HTERT RPE-1 (cell line): ENCODE data around the gene ASH1L.
"Not testable (repeated sequence)": the region's sequence is repeated elsewhere in the genome, so short reads cannot be mapped to it uniquely, and the experiment has no call there.

Experiments
- in situ Hi-C: fragments of 300-500 bp; cut with MboI; formaldehyde crosslinking; loops from 4 replicates; pipeline ENCODE4 v1.14.3; 2020; ENCODE audit warnings: low sequenced_read_pairs

The ASH1L gene

DNA sequence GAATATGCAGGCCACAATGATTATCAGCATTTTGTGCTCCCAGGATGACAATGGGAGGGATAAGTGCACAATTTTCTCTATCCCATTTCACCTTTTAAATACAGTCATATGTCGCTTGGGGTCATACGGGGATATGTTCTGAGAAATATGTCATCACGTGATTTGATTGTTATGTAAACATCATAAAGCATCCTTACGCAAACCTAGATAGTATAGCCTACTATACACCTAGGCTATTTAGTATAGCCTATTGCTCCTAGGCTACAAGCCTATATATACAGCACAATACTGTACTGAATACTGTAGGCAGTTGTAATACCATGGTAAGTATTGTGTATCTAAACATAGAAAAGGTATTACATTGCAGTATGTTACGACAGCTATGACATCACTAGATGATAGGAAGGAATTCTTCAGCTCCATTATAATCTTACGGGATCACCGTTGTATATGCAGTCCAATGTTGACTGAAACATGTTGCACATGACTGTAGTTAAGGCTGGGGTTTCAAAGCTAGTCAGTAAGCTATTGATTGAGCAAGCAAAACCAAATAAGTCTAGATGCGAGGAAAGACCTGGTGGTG, 223.0 kb downstream of the ASH1L start:
- in situ Hi-C loops: no loop called here

DNA sequence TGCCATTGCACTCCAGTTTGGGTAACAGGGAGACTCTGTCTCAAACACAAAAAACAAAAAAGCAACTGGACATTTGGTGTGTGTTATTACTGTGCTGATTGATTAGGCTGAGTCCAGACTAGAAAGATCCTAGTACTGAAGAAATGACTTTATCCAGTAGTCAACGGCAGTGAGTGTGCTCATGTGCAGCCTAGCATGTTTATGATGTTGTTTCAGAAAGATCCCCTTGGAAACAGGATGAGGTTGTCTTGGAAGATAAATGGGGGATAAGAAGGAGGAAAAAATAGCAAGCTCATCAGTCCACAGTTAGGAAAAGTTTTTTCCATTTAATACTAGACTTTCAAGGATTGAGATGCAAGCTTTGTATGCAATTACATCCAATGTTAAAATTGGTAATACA, 227.6 kb downstream of the ASH1L start:
- in situ Hi-C loops: no loop called here

- in situ Hi-C loops: no loop called here
These were observed 232.5 kb downstream of the ASH1L start for GRCh38 chr1:155329980-155330598.

GRCh38 chr1:155328856-155329255, 233.7 kb downstream of the ASH1L start:
- in situ Hi-C loops: not testable (repeated sequence)

DNA sequence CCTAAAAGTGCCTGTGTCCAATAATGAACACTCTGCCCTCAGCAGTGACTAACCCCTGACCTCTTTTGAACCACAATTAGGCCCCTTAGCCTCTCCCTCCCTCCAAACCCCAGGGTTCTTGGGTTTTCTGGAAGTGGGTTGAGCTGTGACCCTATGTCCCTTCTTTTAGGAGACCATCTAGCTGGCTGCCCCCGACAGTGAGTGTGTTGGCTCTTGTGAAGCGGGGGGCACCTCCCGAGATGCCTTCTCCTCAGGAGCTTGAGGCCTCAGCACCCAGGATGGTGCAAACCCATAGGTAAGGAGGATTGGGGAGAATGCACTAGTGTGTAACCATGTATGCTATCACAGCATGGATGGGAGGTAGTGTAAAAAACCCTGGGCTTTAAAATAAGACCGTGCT, 234.6 kb downstream of the ASH1L start:
- in situ Hi-C loops: no loop called here

DNA sequence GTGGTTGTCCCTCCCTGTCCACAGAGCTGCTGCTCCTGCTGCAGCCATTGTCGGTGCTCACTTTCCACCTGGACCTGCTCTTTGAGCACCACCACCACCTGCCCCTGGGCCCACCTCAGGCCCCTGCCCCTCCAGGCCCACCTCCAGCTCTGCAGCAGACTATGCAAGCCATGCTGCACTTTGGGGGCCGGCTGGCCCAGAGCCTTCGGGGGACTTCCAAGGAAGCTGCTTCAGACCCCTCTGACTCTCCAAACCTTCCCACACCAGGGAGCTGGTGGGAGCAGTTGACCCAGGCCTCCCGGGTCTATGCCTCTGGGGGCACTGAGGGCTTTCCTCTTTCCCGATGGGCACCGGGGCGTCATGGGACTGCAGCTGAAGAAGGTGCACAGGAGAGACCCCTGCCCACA, 236.0 kb downstream of the ASH1L start:
- in situ Hi-C loops: no loop called here

- in situ Hi-C loops: no loop called here
These were observed 236.5 kb downstream of the ASH1L start for GRCh38 chr1:155326020-155326526.

DNA sequence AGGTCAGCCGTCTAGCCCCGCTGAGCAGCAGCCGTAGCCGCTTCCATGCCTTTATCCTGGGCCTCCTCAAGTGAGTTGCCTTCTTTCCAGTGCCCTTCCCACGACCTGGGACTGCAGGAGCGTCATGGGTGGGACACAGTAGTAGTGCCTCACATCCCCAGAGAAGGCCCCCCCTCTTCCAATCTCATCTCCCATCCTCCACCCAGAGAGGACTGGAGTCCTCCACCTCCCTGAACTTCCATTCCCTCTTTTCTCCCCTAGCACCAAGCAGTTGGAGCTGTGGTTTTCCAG, 237.1 kb downstream of the ASH1L start:
- in situ Hi-C loops: no loop called here

DNA sequence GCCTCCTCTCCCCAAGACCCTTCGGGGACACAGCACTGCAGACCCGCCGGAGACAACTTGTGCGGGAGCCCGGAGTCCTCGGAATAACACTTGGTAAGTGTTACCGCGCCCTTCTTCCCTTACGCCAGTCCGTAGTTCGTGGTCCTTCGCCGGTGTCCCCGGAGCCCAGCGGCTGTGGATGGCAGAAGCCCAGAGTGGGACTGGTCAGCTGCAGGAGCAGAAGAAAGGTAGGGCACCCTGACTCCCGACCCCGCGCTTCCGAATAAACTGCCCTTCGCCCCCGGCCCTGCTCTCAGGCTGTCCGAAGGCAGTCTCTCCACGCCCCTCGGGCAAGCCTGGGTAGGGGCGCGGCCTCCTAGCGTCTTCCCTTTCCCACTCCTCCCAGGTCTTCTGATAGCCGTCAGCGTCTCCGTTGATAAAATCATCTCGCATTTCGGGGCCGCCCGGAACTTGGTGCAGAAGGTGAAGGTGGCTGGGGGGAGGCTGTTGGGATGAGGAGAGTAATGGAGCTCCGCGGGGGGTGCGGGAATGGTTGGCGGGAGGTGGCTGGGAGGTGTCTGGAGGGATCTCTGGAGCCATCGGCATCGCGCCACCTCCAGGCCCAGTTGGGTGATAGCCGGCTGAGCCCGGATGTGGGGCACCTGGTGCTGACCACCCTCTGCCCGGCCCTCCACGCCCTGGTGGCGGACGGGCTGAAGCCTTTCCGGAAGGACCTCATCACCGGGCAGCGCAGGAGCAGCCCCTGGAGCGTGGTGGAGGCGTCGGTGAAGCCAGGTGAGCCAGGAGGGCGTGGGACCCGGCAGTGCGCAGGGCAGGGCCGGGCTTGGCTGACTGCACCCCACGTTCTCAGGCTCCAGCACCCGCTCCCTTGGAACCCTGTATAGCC, 237.6 kb downstream of the ASH1L start:
- in situ Hi-C loops: no loop called here

DNA sequence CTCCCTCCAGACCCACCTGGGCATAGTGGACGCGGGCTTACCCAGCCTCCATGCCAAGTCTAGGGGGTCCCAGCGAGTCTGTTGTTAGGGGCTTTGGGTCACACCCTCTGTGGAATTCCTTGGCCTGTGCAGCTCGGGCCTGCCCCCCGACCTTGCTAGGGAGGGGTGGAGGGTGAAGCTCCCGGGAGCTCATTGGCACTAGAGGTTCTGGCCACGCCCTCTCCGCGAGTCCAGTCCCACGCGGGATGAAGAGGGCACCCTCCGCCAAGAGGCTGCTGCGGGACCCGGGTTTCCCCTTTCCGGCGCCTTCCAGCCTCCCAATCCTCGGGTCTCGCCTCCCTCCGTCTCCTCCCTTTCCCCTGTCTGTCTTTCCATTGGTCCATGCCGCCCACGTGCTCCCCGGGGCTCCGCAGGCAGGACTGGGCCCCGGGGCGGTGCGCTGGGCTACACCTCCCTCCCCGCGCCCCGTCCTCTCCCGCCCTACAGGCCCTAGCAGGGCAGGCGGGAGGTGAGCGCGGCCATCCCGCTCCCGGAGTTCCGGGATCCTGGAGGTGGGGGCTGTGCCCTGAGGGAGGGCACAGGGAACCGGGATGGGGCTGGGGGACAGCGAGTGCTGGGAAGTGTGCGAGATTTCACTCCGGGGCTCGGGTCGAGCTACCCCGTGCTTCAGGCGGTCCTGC, 238.4 kb downstream of the ASH1L start:
- in situ Hi-C loops: no loop called here

DNA sequence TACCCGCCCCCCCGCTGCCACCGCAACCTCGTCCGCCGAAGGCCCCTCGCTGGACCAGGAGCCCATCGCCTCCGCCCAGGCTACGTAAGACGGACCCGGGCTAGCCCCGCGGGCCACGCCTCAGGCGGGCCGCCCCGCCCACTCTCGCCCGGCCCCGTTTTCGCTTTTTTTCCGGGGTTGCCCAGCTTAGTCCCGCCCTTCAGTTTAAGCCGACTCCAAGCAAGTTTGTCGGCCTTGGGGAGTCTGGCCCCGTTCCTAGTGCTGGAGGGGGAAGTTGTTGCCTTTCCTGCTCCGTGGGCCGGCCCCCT, 238.9 kb downstream of the ASH1L start:
- in situ Hi-C loops: no loop called here

GRCh38 chr1:155322953-155323728, 239.5 kb downstream of the ASH1L start:
- in situ Hi-C loops: no loop called here

- in situ Hi-C loops: no loop called here
These were observed 240.0 kb downstream of the ASH1L start for GRCh38 chr1:155322571-155322952.

GRCh38 chr1:155321639-155322503, 240.7 kb downstream of the ASH1L start:
- in situ Hi-C loops: no loop called here

GRCh38 chr1:155320661-155321617, 241.7 kb downstream of the ASH1L start, which contains the start of gene RUSC1:
Gene RUSC1, plus strand, starts transcription at chr1:155320894. Its CDS starts 880 bp downstream, at chr1:155321774.
- in situ Hi-C loops: no loop called here

- in situ Hi-C loops: no loop called here
These were observed 242.4 kb downstream of the ASH1L start for GRCh38 chr1:155320252-155320651.

GRCh38 chr1:155319536-155319935, 243.1 kb downstream of the ASH1L start:
- in situ Hi-C loops: no loop called here

- in situ Hi-C loops: no loop called here
These were observed 244.5 kb downstream of the ASH1L start for GRCh38 chr1:155318082-155318481.

DNA sequence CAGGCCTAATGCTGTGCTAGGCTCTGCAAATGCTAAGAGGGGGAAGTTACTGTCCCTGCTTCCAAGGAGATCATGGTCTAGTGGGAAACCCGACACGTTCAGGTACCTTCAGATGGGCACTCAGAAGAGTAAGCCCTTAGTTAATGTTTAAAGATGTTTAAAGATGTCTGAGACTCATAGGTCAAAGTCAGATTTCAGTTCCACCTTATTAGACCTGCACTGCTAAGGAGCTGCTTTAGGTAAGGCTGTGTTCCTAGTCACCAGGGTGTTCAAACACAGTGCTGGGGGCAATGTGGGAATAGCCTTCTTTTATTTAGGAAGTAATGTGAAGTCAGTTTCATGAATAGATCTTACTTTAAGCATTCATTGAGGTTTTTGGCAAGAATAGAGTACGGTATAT, 245.7 kb downstream of the ASH1L start:
- in situ Hi-C loops: no loop called here
